Hepatocyte (in vitro differentiated cells): ENCODE measurements around the gene SYNJ2. TPM values are rescaled to one million over a fixed set of nuclear protein-coding genes. Genes with fewer than 3 reads are reported as not detected.
"Not testable (repeated sequence)": the region's sequence is repeated elsewhere in the genome, so short reads cannot be mapped to it uniquely, and the experiment has no call there.

Source experiments
- DNase-seq: peaks from one replicate; pipeline ENCODE4 v3.0.0-alpha.2; 2016; ENCODE audit warnings: low spot score
- H2AFZ ChIP-seq: fragments of 200-600 bp; sonication (generic); 2 replicates; pipeline ENCODE4 v1.6.0; 2016; ENCODE audit warnings: antibody characterized with exemption, mild to moderate bottlenecking
- H3K27ac ChIP-seq: fragments of 200-600 bp; sonication (generic); 2 replicates; pipeline ENCODE4 v1.5.1; 2016; ENCODE audit warnings: mild to moderate bottlenecking
- H3K27me3 ChIP-seq: fragments of 200-600 bp; sonication (generic); 2 replicates; pipeline ENCODE4 v1.6.1; 2016
- H3K36me3 ChIP-seq: fragments of 200-600 bp; sonication (generic); replicated peaks from 2 replicates; pipeline ENCODE4 v1.5.1; 2016; ENCODE audit warnings: low read depth; ENCODE audit not compliant: insufficient read depth
- H3K4me1 ChIP-seq: fragments of 200-600 bp; sonication (generic); 2 replicates; pipeline ENCODE4 v1.5.1; 2016; ENCODE audit warnings: mild to moderate bottlenecking, moderate library complexity; ENCODE audit not compliant: insufficient read depth
- H3K4me2 ChIP-seq: fragments of 200-600 bp; sonication (generic); 2 replicates; pipeline ENCODE4 v1.6.0; 2016
- H3K4me3 ChIP-seq: fragments of 200-600 bp; sonication (generic); 2 replicates; pipeline ENCODE4 v1.5.1; 2016; ENCODE audit warnings: mild to moderate bottlenecking
- H3K79me2 ChIP-seq: fragments of 200-600 bp; sonication (generic); 2 replicates; pipeline ENCODE4 v1.6.0; 2017; ENCODE audit warnings: mild to moderate bottlenecking
- H3K9me2 ChIP-seq: fragments of 200-600 bp; sonication (generic); replicated peaks from 2 replicates; pipeline ENCODE4 v1.6.0; 2017; ENCODE audit warnings: mild to moderate bottlenecking; ENCODE audit not compliant: insufficient read depth
- H3K9me3 ChIP-seq: fragments of 200-600 bp; sonication (generic); 2 replicates; pipeline ENCODE4 v1.5.1; 2016; ENCODE audit warnings: low read depth, mild to moderate bottlenecking
- H4K20me1 ChIP-seq: fragments of 200-600 bp; sonication (generic); 2 replicates; pipeline ENCODE4 v1.6.0; 2016; ENCODE audit warnings: mild to moderate bottlenecking; ENCODE audit not compliant: insufficient read depth, poor library complexity, severe bottlenecking
- CTCF ChIP-seq: fragments of 200-600 bp; sonication (generic); IDR thresholded peaks from 2 replicates; pipeline ENCODE4 v1.5.1; 2016; ENCODE audit warnings: antibody characterized with exemption, mild to moderate bottlenecking; ENCODE audit not compliant: poor library complexity
- EZH2 ChIP-seq: fragments of 200-600 bp; sonication (generic); IDR thresholded peaks from 2 replicates; pipeline ENCODE4 v1.6.1; 2016; ENCODE audit warnings: antibody characterized with exemption, mild to moderate bottlenecking, borderline replicate concordance
- EZH2phosphoT487 ChIP-seq: fragments of 200-600 bp; sonication (generic); IDR thresholded peaks from one replicate; pipeline ENCODE4 v1.6.1; 2018; ENCODE audit warnings: antibody characterized with exemption, mild to moderate bottlenecking, low read depth, moderate library complexity; ENCODE audit not compliant: unreplicated experiment, severe bottlenecking
- WGBS: methylation state at CpG from one replicate; pipeline ENCODE4 v1.1.6; 2016; ENCODE audit warnings: low lambda C conversion rate; ENCODE audit errors: missing lambda C conversion rate; 5-methylcytosine and 5-hydroxymethylcytosine counted together
- polyA plus RNA-seq: library from polyadenylated mRNA; unstranded; fragments of >200 nt; fragmentation: Nextera tagmentation; extraction: Ambion mirVana; gene quantifications from 2 replicates; pipeline ENCODE4 v1.2.1, GENCODE V29; 2016
- total RNA-seq: library from RNA; depleted of rRNA; stranded (reverse); fragments of >200 nt; gene quantifications from 2 replicates; pipeline ENCODE4 v1.2.3, GENCODE V29; 2014

SYNJ2 gene
- total and polyA plus RNA-seq, 2 experiments from 2014 or later, result 15.4 to 21.4 TPM

GRCh38 chr6:157946053-157946617 is 35.5 kb upstream of the SYNJ2 start:
- H3K9me2 ChIP-seq, result no peaks in the 10 kb centered on the region
- no peaks in the 10 kb centered on the region for H3K36me3 ChIP-seq
- no peaks in the 10 kb centered on the region for H3K9me3 ChIP-seq
- WGBS, result 98% methylated on average over 6 of the region's 6 CpGs
- no peak overlapping the region for H3K27ac ChIP-seq
- no peaks in the 10 kb centered on the region for H3K4me1 ChIP-seq
- no peaks in the 10 kb centered on the region for H3K27me3 ChIP-seq
- H2AFZ ChIP-seq, result no peak overlapping the region
- no peak overlapping the region for H3K4me3 ChIP-seq
- DNase-seq, result no peak
- no peaks in the 10 kb centered on the region for H3K79me2 ChIP-seq
- no peak overlapping the region for H3K4me2 ChIP-seq
- TF ChIP-seq EZH2phosphoT487, result no peak
- no peak for TF ChIP-seq CTCF
- no peak for TF ChIP-seq EZH2
- no peaks in the 10 kb centered on the region for H4K20me1 ChIP-seq

GRCh38 chr6:157946865-157947532 is 34.7 kb upstream of the SYNJ2 start:
- Histone ChIP-seq H2AFZ (no peak overlapping the region), H3K27me3 (no peaks in the 10 kb centered on the region), H3K4me1 (peaks cover 6% of the 10 kb centered on the region), H3K9me2 (no peaks in the 10 kb centered on the region), H3K9me3 (no peaks in the 10 kb centered on the region), H3K27ac (no peak overlapping the region), H3K36me3 (no peaks in the 10 kb centered on the region), H3K4me3 (no peak overlapping the region), H3K79me2 (no peaks in the 10 kb centered on the region), H4K20me1 (no peaks in the 10 kb centered on the region), H3K4me2 (no peak overlapping the region)
- WGBS, result 85% methylated on average over 5 of the region's 5 CpGs
- TF ChIP-seq CTCF (peak; percentile 43), EZH2phosphoT487 (no peak)
- no peak for DNase-seq

GRCh38 chr6:157950899-157951298 is 30.8 kb upstream of the SYNJ2 start:
- H4K20me1 ChIP-seq, H2AFZ ChIP-seq: not testable (repeated sequence)

GRCh38 chr6:157951828-157952227 is 29.8 kb upstream of the SYNJ2 start:
- Histone ChIP-seq H3K4me3 (no peak overlapping the region), H3K9me2 (no peaks in the 10 kb centered on the region), H3K4me1 (peaks cover 27% of the 10 kb centered on the region), H4K20me1 (no peaks in the 10 kb centered on the region), H3K36me3 (no peaks in the 10 kb centered on the region), H3K9me3 (no peaks in the 10 kb centered on the region), H2AFZ (no peak overlapping the region), H3K27me3 (no peaks in the 10 kb centered on the region), H3K27ac (peak overlapping the region; percentile 100), H3K4me2 (peak overlapping the region; percentile 18), H3K79me2 (no peaks in the 10 kb centered on the region)
- TF ChIP-seq CTCF (no peak), EZH2phosphoT487 (no peak), EZH2 (no peak)
- peak; percentile 66 for DNase-seq
- WGBS, result 76% methylated on average over 9 of the region's 9 CpGs

More at GRCh38 chr6:157950899-157951298, 30.8 kb upstream of the SYNJ2 start:
- not testable (repeated sequence) for H3K4me2 ChIP-seq, H3K36me3 ChIP-seq, H3K4me3 ChIP-seq, H3K27me3 ChIP-seq, H3K79me2 ChIP-seq, H3K9me3 ChIP-seq, H3K9me2 ChIP-seq, DNase-seq
- Histone ChIP-seq H3K4me1 (peaks cover 27% of the 10 kb centered on the region), H3K27ac (peak overlapping the region; percentile 100)
- 86% methylated on average over 1 of the region's 1 CpG for WGBS
